Osteocyte (in vitro differentiated cells): ENCODE results near the gene EFHD2. TPM values are rescaled to one million over a fixed set of nuclear protein-coding genes. Genes with fewer than 3 reads are reported as not detected.

Experiments used
- DNase-seq: peaks from one replicate; pipeline ENCODE4 v3.0.0; 2021; ENCODE audit warnings: mixed read lengths; ENCODE audit not compliant: unreplicated experiment; ENCODE audit errors: extremely low spot score
- H3K27ac Mint-ChIP-seq: one replicate; pipeline ENCODE4 v1.8.0; 2021; ENCODE audit warnings: mild to moderate bottlenecking, mixed read lengths; ENCODE audit not compliant: unreplicated experiment
- H3K27me3 Mint-ChIP-seq: one replicate; pipeline ENCODE4 v1.8.0; 2021; ENCODE audit warnings: mixed read lengths; ENCODE audit not compliant: unreplicated experiment
- H3K36me3 Mint-ChIP-seq: one replicate; pipeline ENCODE4 v1.8.0; 2021; ENCODE audit warnings: mixed read lengths; ENCODE audit not compliant: unreplicated experiment
- H3K4me1 Mint-ChIP-seq: one replicate; pipeline ENCODE4 v1.8.0; 2021; ENCODE audit warnings: mixed read lengths; ENCODE audit not compliant: unreplicated experiment
- H3K4me3 Mint-ChIP-seq: one replicate; pipeline ENCODE4 v1.8.0; 2021; ENCODE audit warnings: mild to moderate bottlenecking, moderate library complexity, mixed read lengths; ENCODE audit not compliant: unreplicated experiment
- H3K9me3 Mint-ChIP-seq: one replicate; pipeline ENCODE4 v1.8.0; 2021; ENCODE audit warnings: mixed read lengths; ENCODE audit not compliant: unreplicated experiment
- CTCF ChIP-seq: fragments of 200-600 bp; sonication (generic); IDR thresholded peaks from 2 replicates; pipeline ENCODE4 v1.5.0; 2021; ENCODE audit warnings: antibody characterized with exemption, mild to moderate bottlenecking, moderate library complexity
- total RNA-seq: library from RNA; stranded (reverse); gene quantifications from 2 replicates; pipeline ENCODE4 v1.2.1, GENCODE V29; 2021

Gene EFHD2
- total RNA-seq, 1 donor from 2014 or later: 20.3 TPM

- no peak for DNase-seq
- peaks cover 11% of the 10 kb centered on the region for H3K4me1 Mint-ChIP-seq
- TF ChIP-seq CTCF: no peak
- H3K27me3 Mint-ChIP-seq: peaks cover 15% of the 10 kb centered on the region
- no peaks in the 10 kb centered on the region for H3K36me3 Mint-ChIP-seq
- H3K9me3 Mint-ChIP-seq: no peaks in the 10 kb centered on the region
- H3K27ac Mint-ChIP-seq: no peak overlapping the region
- no peak overlapping the region for H3K4me3 Mint-ChIP-seq
Measured at GRCh38 chr1:15380601-15381508, 28.8 kb upstream of the EFHD2 start.

- H3K9me3 Mint-ChIP-seq: no peaks in the 10 kb centered on the region
- no peaks in the 10 kb centered on the region for H3K36me3 Mint-ChIP-seq
- H3K27me3 Mint-ChIP-seq: peaks cover 15% of the 10 kb centered on the region
- DNase-seq: no peak
- TF ChIP-seq CTCF: no peak
- no peak overlapping the region for H3K4me3 Mint-ChIP-seq
- peaks cover 19% of the 10 kb centered on the region for H3K4me1 Mint-ChIP-seq
- H3K27ac Mint-ChIP-seq: no peak overlapping the region
Measured at GRCh38 chr1:15381805-15382204, 27.9 kb upstream of the EFHD2 start.

- Mint-ChIP-seq H3K4me3 (no peak overlapping the region), H3K27ac (no peak overlapping the region), H3K4me1 (peaks cover 19% of the 10 kb centered on the region), H3K9me3 (no peaks in the 10 kb centered on the region), H3K36me3 (no peaks in the 10 kb centered on the region), H3K27me3 (peaks cover 15% of the 10 kb centered on the region)
- TF ChIP-seq CTCF: no peak
- DNase-seq: no peak
Measured at GRCh38 chr1:15382601-15383518, 26.8 kb upstream of the EFHD2 start.

- H3K27me3 Mint-ChIP-seq: peaks cover 13% of the 10 kb centered on the region
- H3K4me1 Mint-ChIP-seq: peaks cover 19% of the 10 kb centered on the region
- no peak overlapping the region for H3K27ac Mint-ChIP-seq
- no peak for DNase-seq
- no peaks in the 10 kb centered on the region for H3K9me3 Mint-ChIP-seq
- TF ChIP-seq CTCF: no peak
- no peaks in the 10 kb centered on the region for H3K36me3 Mint-ChIP-seq
- no peak overlapping the region for H3K4me3 Mint-ChIP-seq
Measured at GRCh38 chr1:15383810-15384209, 25.9 kb upstream of the EFHD2 start.
